Measurements from ENCODE around the gene STXBP2. TPM values are rescaled to one million over a fixed set of nuclear protein-coding genes. Genes with fewer than 3 reads are reported as not detected.

The STXBP2 gene
- total RNA-seq, 8 experiments from 2014 or later: 1.4 to 38.5 (median 3.5) TPM

DNA sequence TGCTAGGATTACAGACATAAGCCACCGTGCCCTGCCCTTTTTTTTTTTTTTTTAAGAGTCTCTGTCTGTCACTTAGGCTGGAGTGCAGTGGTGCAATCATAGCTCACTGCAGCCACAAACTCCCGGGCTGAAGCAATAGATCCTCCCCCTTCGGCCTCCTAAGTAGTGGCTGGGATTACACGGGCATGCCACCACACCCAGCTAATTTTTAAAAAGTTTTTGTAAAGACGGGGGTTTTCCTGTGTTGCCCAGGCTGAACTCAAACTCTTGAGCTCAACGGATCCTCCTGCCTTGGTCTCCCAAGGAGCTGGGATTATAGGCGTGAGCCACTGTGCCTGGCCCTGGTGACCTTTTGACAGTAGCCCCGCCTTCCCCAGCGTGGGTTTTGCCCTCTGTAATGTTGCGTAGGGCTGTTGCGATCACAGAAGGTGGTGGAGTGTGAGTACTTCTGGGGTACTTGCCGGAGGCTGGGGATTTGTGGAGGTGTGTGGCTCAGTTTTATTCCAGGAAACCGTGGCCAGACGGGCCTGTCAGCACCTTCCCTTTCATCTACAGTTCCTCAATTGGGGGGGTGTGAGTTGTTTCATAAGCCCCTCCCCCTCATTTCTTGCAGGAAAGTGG is 20.3 kb downstream of the STXBP2 start:
- Histone ChIP-seq H3K4me1 (replicated peaks in 1 of 2) (no peaks in the 10 kb centered on the region), H3K27ac (no peak overlapping the region), H3K4me3 (no peak overlapping the region)
- WGBS, 10 experiments: 30 to 90% (median 60%) methylated on average over 2 to 7 of the region's 14 CpGs; no CpG with 5 or more reads in 1 of the 10 experiments
- in situ Hi-C loops (cut with MboI; ENCODE audit: low pct_unique_long_range_greater_than_20kb in 2 of 9, low sequenced_read_pairs in 9 of 9, unreplicated experiment in 9 of 9): loop anchor here in 1 of 9 experiments (25.0 kb wide), 1 partner anchor 95 kb away; no protein-coding TSS in a partner anchor
- peak in 1 of 8 experiments; percentile 46 for ATAC-seq (replicated peaks in 6 of 8)

DNA sequence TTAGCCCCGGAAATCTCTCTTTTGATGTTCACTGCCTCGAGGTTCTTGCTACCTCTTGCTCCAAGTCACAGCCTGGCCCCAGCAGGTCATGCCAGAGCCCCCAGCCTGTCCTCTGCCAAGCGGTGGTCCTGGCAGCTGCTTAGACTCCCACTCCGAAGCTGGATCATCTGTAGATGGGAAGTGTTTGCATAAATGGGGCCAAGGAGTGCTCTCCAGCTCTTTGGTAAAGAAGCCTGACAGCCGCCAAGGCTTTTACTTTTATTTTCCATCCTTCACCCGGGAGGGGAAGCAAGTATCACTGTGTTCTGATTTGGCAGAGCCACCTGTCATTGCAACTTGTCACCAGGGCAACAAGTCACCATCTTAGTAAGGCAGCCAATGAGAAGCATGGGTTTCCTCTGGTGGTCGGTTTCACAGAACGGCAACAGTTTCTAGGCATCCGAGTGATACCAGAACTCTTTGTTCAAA is 21.3 kb downstream of the STXBP2 start:
- peak in 4 of 8 experiments; percentile 35 to 51 (median 38) for ATAC-seq (replicated peaks in 6 of 8)
- 6 to 50% (median 22%) methylated on average over 1 to 5 of the region's 9 CpGs; no CpG with 5 or more reads in 2 of the 10 experiments for WGBS, 10 experiments
- in situ Hi-C loops (cut with MboI; ENCODE audit: low pct_unique_long_range_greater_than_20kb in 2 of 9, low sequenced_read_pairs in 9 of 9, unreplicated experiment in 9 of 9): loop anchor here in 1 of 9 experiments (25.0 kb wide), 1 partner anchor 96 kb away; no protein-coding TSS in a partner anchor

GRCh38 chr19:7661744-7662538 is 25.0 kb downstream of the STXBP2 start:
- Histone ChIP-seq H3K4me3 (no peak overlapping the region), H3K27ac (no peak overlapping the region), H3K4me1 (replicated peaks in 1 of 2) (no peaks in the 10 kb centered on the region)
- in situ Hi-C loops (cut with MboI; ENCODE audit: low pct_unique_long_range_greater_than_20kb in 2 of 9, low sequenced_read_pairs in 9 of 9, unreplicated experiment in 9 of 9): loop anchor here in 1 of 9 experiments (25.0 kb wide), 1 partner anchor 100 kb away; no protein-coding TSS in a partner anchor
- WGBS, 10 experiments: 13 to 91% (median 44%) methylated on average over 2 to 7 of the region's 8 CpGs; no CpG with 5 or more reads in 2 of the 10 experiments
- no peak for ATAC-seq (replicated peaks in 6 of 8)

More for the DNA sequence above, 21.3 kb downstream of the STXBP2 start:
- Histone ChIP-seq H3K27ac (no peak overlapping the region), H3K4me1 (replicated peaks in 1 of 2) (no peaks in the 10 kb centered on the region), H3K4me3 (no peak overlapping the region)

GRCh38 chr19:7662657-7663056 is 25.7 kb downstream of the STXBP2 start:
- WGBS, 10 experiments: 0 to 92% (median 69%) methylated on average over 1 to 13 of the region's 14 CpGs
- no peak for ATAC-seq (replicated peaks in 6 of 8)
- in situ Hi-C loops (cut with MboI; ENCODE audit: low pct_unique_long_range_greater_than_20kb in 2 of 9, low sequenced_read_pairs in 9 of 9, unreplicated experiment in 9 of 9): loop anchor here in 1 of 9 experiments (25.0 kb wide), 1 partner anchor 100 kb away; no protein-coding TSS in a partner anchor
- H3K4me1 ChIP-seq (replicated peaks in 1 of 2): no peaks in the 10 kb centered on the region
- H3K4me3 ChIP-seq: no peak overlapping the region
- no peak overlapping the region for H3K27ac ChIP-seq

DNA sequence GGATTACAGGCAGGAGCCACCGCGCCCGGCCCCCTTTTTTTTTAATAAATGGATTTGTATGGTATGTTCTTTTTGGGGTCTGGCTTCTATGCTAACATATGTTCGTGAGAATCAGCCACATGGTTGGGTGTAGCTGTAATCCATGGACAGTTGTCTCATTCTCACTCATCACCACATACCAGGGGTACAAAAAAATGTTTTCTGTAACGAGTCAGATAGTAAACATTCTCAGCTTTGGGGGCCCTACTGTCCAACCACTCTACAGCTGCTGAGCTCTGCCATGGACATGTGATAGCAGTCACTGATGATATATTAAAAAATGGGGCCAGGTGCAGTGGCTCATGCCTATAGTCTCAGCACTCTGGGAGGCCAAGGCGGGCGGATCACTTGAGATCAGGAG is 26.8 kb downstream of the STXBP2 start:
- in situ Hi-C loops (cut with MboI; ENCODE audit: low pct_unique_long_range_greater_than_20kb in 2 of 9, low sequenced_read_pairs in 9 of 9, unreplicated experiment in 9 of 9): loop anchor here in 1 of 9 experiments (25.0 kb wide), 1 partner anchor 101 kb away; no protein-coding TSS in a partner anchor
- H3K4me1 ChIP-seq (replicated peaks in 1 of 2): no peaks in the 10 kb centered on the region
- H3K27ac ChIP-seq: no peak overlapping the region
- WGBS, 10 experiments: 4 to 79% (median 30%) methylated on average over 1 to 5 of the region's 7 CpGs; no CpG with 5 or more reads in 2 of the 10 experiments
- ATAC-seq (replicated peaks in 6 of 8): no peak
- no peak overlapping the region for H3K4me3 ChIP-seq

- Histone ChIP-seq H3K27ac (no peak overlapping the region), H3K4me3 (no peak overlapping the region), H3K4me1 (replicated peaks in 1 of 2) (no peaks in the 10 kb centered on the region)
- ATAC-seq (replicated peaks in 6 of 8): peak in 3 of 8 experiments; percentile 97 to 99 (median 97)
- in situ Hi-C loops (cut with MboI; ENCODE audit: low pct_unique_long_range_greater_than_20kb in 2 of 9, low sequenced_read_pairs in 9 of 9, unreplicated experiment in 9 of 9): loop anchor here in 1 of 9 experiments (25.0 kb wide), 1 partner anchor 103 kb away; no protein-coding TSS in a partner anchor
- WGBS, 10 experiments: 0 to 100% (median 66%) methylated on average over 1 to 4 of the region's 4 CpGs
Observed at GRCh38 chr19:7665076-7665475, 28.2 kb downstream of the STXBP2 start.

- in situ Hi-C loops (cut with MboI; ENCODE audit: low pct_unique_long_range_greater_than_20kb in 2 of 9, low sequenced_read_pairs in 9 of 9, unreplicated experiment in 9 of 9): loop anchor here in 1 of 9 experiments (25.0 kb wide), 1 partner anchor 107 kb away; no protein-coding TSS in a partner anchor
- Histone ChIP-seq H3K27ac (no peak within 1 kb of the TSS), H3K4me1 (replicated peaks in 1 of 2) (no peaks in the 10 kb centered on the region), H3K4me3 (peak within 1 kb of the TSS in 3 of 5 donors; percentile 9 to 30 (median 29))
- ATAC-seq (replicated peaks in 6 of 8): no peak
- 0 to 86% (median 49%) methylated on average over 1 to 4 of the region's 9 CpGs; no CpG with 5 or more reads in 6 of the 10 experiments for WGBS, 10 experiments
Observed at GRCh38 chr19:7668842-7669241, 31.9 kb downstream of the STXBP2 start, which contains the start of gene RETN. Gene RETN (plus strand): TSS chr19:7669049. CDS start chr19:7669327, 278 bp downstream.

DNA sequence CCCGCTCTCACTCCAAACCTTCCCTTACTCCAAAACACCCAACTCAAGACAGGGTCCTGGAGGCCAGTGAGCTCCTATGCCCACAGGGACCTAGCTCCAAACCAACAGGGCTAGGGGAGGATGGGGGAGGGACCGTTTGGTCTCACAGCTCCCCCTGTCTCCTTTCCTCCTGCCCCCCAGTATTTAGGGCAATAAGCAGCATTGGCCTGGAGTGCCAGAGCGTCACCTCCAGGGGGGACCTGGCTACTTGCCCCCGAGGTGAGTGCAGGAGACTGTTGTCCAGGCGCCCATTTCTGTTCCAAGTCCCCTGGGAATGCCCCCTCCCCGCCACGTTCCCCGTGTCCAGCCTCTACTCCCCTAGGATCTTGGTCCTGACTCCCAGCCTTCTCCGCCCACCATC is 32.7 kb downstream of the STXBP2 start:
- peak overlapping the region in 3 of 5 donors; percentile 9 to 30 (median 29) for H3K4me3 ChIP-seq
- ATAC-seq (replicated peaks in 6 of 8): peak in 5 of 8 experiments; percentile 23 to 49 (median 46)
- WGBS, 10 experiments: 53% methylated on average over 2 of the region's 9 CpGs; no CpG with 5 or more reads in 9 of the 10 experiments
- no peak overlapping the region for H3K27ac ChIP-seq
- in situ Hi-C loops (cut with MboI; ENCODE audit: low pct_unique_long_range_greater_than_20kb in 2 of 9, low sequenced_read_pairs in 9 of 9, unreplicated experiment in 9 of 9): loop anchor here in 1 of 9 experiments (25.0 kb wide), 1 partner anchor 107 kb away; no protein-coding TSS in a partner anchor
- H3K4me1 ChIP-seq (replicated peaks in 1 of 2): no peaks in the 10 kb centered on the region

GRCh38 chr19:7670150-7670783 is 33.4 kb downstream of the STXBP2 start:
- no peak overlapping the region for H3K27ac ChIP-seq
- peak; percentile 13 to 92 (median 88) for ATAC-seq (replicated peaks in 6 of 8)
- peak overlapping the region; percentile 6 to 30 (median 28) for H3K4me3 ChIP-seq
- WGBS, 10 experiments: 0 to 10% (median 0%) methylated on average over 1 to 8 of the region's 43 CpGs; no CpG with 5 or more reads in 5 of the 10 experiments
- no peaks in the 10 kb centered on the region for H3K4me1 ChIP-seq (replicated peaks in 1 of 2)
- in situ Hi-C loops (cut with MboI; ENCODE audit: low pct_unique_long_range_greater_than_20kb in 2 of 9, low sequenced_read_pairs in 9 of 9, unreplicated experiment in 9 of 9): loop anchor here in 1 of 9 experiments (25.0 kb wide), 1 partner anchor 108 kb away; no protein-coding TSS in a partner anchor

- WGBS, 10 experiments: 0 to 24% methylated on average over 1 to 2 of the region's 9 CpGs; no CpG with 5 or more reads in 8 of the 10 experiments
- in situ Hi-C loops (cut with MboI; ENCODE audit: low pct_unique_long_range_greater_than_20kb in 2 of 9, low sequenced_read_pairs in 9 of 9, unreplicated experiment in 9 of 9): loop anchor here in 1 of 9 experiments (25.0 kb wide), 1 partner anchor 108 kb away; no protein-coding TSS in a partner anchor
- no peaks in the 10 kb centered on the region for H3K4me1 ChIP-seq (replicated peaks in 1 of 2)
- H3K4me3 ChIP-seq: no peak overlapping the region
- no peak overlapping the region for H3K27ac ChIP-seq
- no peak for ATAC-seq (replicated peaks in 6 of 8)
Observed at GRCh38 chr19:7670790-7671189, 33.9 kb downstream of the STXBP2 start.

DNA sequence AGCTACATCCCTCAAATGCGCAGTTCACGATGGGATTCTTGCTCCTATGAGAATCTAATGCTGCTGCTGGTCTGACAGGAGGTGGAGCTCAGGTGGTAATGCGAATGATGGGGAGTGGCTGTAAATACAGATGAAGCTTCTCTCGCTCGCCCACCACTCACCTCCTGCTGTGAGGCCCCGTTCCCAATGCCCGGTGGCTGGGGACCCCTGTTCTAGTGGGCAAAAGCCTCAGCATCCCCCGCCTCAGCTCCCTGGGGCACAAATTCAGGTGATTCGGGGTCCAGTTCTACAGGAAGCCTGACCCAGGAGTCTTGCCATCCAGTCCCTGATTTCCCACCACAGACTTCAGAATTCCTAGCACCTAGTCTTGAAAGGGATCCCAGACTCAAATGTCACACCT is 35.6 kb downstream of the STXBP2 start:
- WGBS, 10 experiments: 0 to 47% (median 8%) methylated on average over 2 to 6 of the region's 9 CpGs; no CpG with 5 or more reads in 4 of the 10 experiments
- no peak for ATAC-seq (replicated peaks in 6 of 8)
- H3K4me3 ChIP-seq: no peak overlapping the region
- in situ Hi-C loops (cut with MboI; ENCODE audit: low pct_unique_long_range_greater_than_20kb in 2 of 9, low sequenced_read_pairs in 9 of 9, unreplicated experiment in 9 of 9): loop anchor here in 1 of 9 experiments (25.0 kb wide), 1 partner anchor 110 kb away; no protein-coding TSS in a partner anchor
- no peak overlapping the region for H3K27ac ChIP-seq
- H3K4me1 ChIP-seq (replicated peaks in 1 of 2): no peaks in the 10 kb centered on the region
